Skeletal muscle cell (primary cell): ENCODE measurements around the gene MLLT3.
A peak's percentile ranks its signal among the peaks of the same experiment; 100 is the strongest.

Experiments
- DNase-seq: peaks from one replicate; pipeline ENCODE4 v3.0.0-alpha.2; 2010; ENCODE audit warnings: low read depth
- H3K4me3 ChIP-seq: 2 replicates; pipeline ENCODE4 v1.5.1; 2011; ENCODE audit warnings: low read depth, mild to moderate bottlenecking, control low read depth, low read length, moderate library complexity

MLLT3 gene

DNA sequence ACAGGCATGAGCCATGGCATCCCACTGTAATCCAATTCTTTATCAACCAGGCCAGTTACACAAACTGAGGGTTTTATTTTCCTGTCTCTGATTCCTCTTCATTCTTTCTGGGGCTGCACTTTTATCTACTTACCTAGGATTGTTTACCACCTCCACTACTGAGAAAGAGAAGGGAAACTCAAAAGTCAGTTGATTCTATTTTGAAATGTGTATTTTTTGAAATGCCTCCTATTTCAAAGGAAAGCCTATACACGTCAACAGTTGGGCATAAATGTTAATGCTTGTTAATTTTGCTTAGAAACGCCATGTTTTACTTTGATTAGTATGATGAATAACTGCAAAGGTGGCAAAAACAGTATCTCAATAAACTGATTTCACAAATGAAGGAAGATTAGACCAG, 92.5 kb downstream of the MLLT3 start:
- DNase-seq = no peak
- H3K4me3 ChIP-seq = no peak overlapping the region

- H3K4me3 ChIP-seq = no peak overlapping the region
- DNase-seq = no peak
Measured at GRCh38 chr9:20528253-20528652, 94.0 kb downstream of the MLLT3 start.

DNA sequence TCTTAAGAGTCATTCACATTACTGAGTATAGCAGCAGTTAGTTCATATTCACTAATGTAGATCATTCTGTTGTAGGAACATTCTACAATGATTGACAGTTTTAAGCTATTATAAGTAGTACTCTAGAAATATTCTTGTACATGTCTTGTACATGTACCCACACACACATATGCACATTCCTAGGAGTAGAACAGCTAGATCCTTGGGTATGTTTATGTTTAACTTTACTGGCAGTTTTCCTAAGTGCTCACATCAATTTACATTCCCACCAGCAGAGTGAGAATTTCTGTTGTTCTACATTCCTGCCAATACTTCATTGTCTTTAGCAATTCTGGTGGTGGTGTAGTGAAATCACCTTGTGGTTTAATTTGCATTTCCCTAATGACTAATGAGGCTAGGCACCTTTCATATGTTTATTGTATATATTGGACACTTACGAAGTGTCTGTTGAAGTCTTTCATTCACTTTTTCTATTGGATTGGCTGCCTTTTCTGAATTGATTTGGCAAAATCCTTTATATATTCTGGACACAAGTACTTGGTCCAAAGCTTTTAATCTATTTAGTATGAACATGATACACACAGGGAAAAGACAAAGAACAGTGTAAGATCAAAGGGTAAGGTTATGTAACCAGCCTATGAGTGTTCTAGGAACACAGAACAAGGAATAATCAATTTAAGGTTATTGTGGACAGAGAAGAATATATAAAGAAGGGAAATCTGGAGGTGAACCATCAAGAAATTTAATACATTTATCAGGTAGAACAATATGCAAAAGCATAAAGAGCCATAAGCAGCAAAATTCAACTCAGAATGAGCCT, 95.6 kb downstream of the MLLT3 start:
- H3K4me3 ChIP-seq = no peak overlapping the region
- DNase-seq = peak; percentile 29

DNA sequence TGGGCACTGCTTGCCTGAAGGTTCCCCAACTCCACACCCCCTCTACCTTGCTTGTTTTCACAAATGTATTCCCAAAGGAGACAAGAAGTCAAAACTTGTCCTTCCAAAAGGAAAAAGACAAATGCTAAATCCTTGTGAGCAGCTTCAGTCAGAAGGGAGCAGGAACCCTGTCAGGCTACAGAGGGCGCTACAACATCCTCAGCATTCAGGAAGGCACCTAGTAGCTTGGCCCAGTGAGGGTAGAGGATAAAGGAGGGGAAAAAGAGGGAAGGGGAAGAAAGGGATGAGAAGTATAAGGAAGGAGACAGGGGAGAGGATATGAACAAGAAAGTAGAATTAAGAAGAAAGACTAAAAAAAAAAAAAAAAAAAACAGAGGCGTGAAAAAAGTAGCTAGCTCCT, 97.5 kb downstream of the MLLT3 start:
- H3K4me3 ChIP-seq = no peak overlapping the region
- DNase-seq = no peak

GRCh38 chr9:20518737-20519136, 103.6 kb downstream of the MLLT3 start:
- H3K4me3 ChIP-seq = no peak overlapping the region
- DNase-seq = no peak

- no peak for DNase-seq
- no peak overlapping the region for H3K4me3 ChIP-seq
Measured at GRCh38 chr9:20513126-20513913, 109.0 kb downstream of the MLLT3 start.

DNA sequence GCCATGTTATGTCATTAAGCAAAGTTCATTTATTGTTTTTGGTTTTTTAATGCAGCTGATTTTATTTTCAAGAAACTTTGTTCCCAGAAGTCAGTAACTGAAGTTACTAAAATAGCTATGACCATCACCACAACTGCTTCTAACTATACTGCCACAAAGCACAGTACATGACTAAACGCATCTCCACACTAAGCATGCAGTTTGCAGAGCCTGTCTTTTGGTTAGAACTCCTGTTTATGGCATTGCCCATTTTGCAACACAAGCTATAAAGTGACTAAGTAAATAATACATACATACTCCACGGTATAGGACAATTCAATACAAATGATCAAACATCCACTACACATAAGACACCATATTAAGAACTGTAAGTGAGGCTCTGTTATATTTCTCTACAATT, 109.7 kb downstream of the MLLT3 start:
- DNase-seq = peak; percentile 11
- H3K4me3 ChIP-seq = no peak overlapping the region

DNA sequence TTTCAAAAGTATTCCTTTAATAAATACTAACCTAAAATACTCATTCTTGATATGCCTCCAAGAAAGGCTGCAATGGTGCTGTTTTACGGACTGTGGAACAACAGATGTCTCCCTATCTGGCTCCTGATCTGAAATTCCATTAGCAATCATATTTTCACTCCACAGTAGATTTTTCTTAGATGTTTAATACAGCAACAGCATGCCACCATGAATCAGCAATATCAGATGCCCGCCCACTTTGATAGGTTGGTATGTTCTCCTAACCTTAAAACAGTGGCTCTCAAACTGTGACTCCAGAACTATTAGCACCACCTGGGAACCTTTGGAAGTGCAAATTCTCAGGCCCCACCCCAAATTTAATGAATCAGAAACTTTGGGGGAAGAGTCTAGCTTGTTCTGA, 110.2 kb downstream of the MLLT3 start:
- DNase-seq = peak; percentile 17
- no peak overlapping the region for H3K4me3 ChIP-seq

DNA sequence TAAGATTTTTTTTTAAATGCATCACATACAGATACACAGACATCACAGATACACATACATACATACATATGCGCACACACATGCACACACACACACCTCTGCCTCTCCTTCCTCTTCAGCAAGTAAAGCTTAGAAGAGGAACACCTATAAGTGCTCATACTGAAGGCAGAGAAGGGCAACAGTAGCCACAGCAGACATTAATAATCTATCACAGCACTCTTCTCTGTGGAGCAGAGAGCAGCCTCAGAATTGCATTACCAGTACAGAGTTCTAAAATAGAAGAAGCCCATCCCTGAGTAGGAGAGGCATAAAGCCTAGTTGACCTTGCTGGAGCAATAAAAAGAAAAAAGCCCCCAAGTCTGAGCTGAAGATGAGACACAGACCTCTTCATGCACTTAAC, 110.6 kb downstream of the MLLT3 start:
- no peak for DNase-seq
- H3K4me3 ChIP-seq = no peak overlapping the region

- DNase-seq = no peak
- no peak overlapping the region for H3K4me3 ChIP-seq
Measured at GRCh38 chr9:20509466-20509865, 112.8 kb downstream of the MLLT3 start.

DNA sequence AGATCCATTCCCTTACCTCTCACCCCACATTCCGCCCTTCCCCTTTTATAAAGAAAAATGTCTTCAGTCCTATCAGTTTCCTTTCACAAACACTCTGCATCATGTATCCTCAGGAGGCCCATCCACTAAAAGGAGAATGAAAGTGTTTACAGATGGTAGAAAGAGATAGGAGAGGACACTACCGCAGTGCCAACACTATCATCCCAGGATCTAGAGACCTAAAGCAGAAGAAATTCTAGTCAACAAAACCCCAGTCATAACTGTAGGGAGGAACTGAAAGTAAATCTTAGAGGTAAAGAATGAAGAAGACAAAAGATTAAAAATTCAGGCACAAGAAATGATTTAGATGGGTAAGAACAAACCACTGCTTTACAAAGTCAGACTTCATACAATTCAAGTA, 114.1 kb downstream of the MLLT3 start:
- DNase-seq = no peak
- no peak overlapping the region for H3K4me3 ChIP-seq

DNA sequence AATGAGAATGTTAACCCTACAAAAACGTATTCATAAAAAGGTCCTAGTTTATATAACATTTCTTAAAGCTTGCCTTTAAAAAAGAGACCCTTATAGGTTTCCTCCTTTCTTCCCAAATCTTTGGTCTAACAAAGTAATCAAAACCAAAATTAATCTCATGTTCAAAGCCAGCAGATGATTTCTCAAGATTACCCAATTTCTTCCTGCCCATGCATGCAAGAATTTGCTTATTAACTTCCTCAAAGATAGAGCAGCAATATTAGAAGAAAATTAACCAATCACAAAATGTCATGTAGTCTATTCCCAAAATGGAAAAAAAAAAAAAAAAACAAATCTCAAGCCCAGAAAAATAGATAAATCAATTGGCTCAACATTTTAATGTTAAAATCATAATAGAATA, 114.9 kb downstream of the MLLT3 start:
- DNase-seq = no peak
- no peak overlapping the region for H3K4me3 ChIP-seq

- no peak overlapping the region for H3K4me3 ChIP-seq
- DNase-seq = no peak
Measured at GRCh38 chr9:20506099-20506900, 116.0 kb downstream of the MLLT3 start.

- no peak overlapping the region for H3K4me3 ChIP-seq
- DNase-seq = no peak
Measured at GRCh38 chr9:20505574-20505973, 116.7 kb downstream of the MLLT3 start.

DNA sequence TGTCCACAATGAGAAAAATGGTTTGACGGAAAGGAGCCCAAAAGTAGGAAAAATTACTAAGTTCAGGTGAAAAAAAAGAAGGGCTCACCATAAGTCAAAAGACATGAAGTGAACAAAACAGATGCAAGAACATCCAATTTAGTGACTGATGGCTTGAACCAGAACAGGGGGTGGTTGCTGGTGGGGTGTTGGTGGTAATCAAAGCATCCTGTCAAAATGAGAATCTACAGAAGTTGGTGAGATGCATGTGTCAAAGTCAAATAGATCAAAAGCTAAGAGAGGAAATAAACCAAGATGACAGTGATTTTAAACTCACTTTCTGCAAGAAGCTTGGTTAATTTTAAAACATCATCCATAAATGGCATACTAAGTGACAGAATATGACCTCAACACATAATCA, 117.4 kb downstream of the MLLT3 start:
- no peak for DNase-seq
- H3K4me3 ChIP-seq = no peak overlapping the region

GRCh38 chr9:20500101-20500500, 122.2 kb downstream of the MLLT3 start:
- H3K4me3 ChIP-seq = no peak overlapping the region
- no peak for DNase-seq

DNA sequence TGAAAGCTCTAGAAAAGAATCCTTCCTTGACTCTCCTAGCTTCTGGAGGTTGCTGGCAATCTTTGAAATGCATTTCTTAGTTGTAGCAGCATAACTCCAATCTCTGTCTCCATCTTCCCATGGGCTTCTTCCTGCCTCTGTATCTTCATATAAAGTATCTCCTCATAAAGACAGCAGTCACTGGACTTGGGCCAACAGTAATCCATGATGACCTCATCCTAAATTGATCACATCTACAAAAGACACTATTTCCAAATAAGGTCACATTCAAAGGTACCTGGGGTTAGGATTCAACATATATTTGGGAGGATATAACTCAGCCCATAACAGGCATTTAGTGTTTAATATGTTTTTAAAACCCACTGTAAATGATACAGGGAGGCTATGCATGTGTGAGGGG, 123.3 kb downstream of the MLLT3 start:
- no peak for DNase-seq
- no peak overlapping the region for H3K4me3 ChIP-seq

DNA sequence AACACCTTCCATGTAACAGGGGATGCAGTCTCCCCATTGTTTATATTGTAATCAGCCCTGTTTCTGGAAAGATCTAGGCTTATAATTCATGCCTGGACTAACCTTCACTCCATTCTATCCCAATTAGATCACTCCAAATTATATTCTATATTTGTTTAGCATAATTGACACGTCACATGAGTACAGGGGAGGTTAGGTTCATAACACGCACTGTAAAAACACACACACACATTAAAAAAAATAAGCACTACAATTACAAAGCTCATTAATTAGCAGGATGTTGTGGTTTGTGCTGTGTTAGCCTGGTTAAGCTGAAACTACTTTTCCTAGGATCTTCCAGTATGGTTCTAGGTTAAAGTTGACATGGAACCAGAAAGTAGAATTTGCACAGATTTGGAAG, 126.0 kb downstream of the MLLT3 start:
- no peak for DNase-seq
- no peak overlapping the region for H3K4me3 ChIP-seq

GRCh38 chr9:20495098-20495497, 127.2 kb downstream of the MLLT3 start:
- no peak overlapping the region for H3K4me3 ChIP-seq
- no peak for DNase-seq

DNA sequence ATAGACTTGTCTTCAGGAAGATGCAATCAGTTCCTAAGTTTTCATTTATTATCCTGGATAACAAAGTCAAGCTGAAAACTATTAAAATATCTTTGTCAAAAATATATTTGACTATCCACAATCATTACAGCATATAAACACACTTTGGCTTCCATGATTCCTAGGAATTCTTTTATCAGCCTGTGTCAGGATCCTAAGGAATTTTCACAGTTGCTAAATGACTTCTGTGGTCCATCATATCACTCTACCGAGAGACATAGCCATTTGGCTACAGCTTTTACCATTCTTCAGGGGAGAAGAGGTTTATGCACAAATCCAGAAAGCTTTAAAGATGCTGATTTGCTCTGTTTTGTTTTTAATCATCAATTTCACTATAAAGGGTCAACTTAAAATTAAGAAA, 128.3 kb downstream of the MLLT3 start:
- no peak overlapping the region for H3K4me3 ChIP-seq
- DNase-seq = no peak
